Skeletal muscle tissue (tissue), 4 donors: ENCODE data around the gene LCAT. TPM values are rescaled to one million over a fixed set of nuclear protein-coding genes. Genes with fewer than 3 reads are reported as not detected.

Source experiments
- H3K27ac ChIP-seq: one replicate; pipeline ENCODE4 v1.7.0; 2013; ENCODE audit warnings: mild to moderate bottlenecking, low read depth, low read length, inconsistent platforms
- H3K27me3 ChIP-seq, 3 donors: one replicate each; pipeline ENCODE4 v1.7.0; 2013; ENCODE audit warnings: low read length in 3 of 3; ENCODE audit not compliant: control insufficient read depth in 3 of 3, insufficient read depth in 3 of 3
- H3K36me3 ChIP-seq, 3 donors: one replicate each; pipeline ENCODE4 v1.7.0; 2013; ENCODE audit warnings: low read length in 3 of 3; ENCODE audit not compliant: control insufficient read depth in 3 of 3, insufficient read depth in 3 of 3
- H3K4me1 ChIP-seq, 3 donors: one replicate each; pipeline ENCODE4 v1.7.0; 2013; ENCODE audit warnings: low read length in 3 of 3, mild to moderate bottlenecking in 3 of 3; ENCODE audit not compliant: control insufficient read depth in 3 of 3, insufficient read depth in 3 of 3
- H3K4me3 ChIP-seq, 3 donors: one replicate each; pipeline ENCODE4 v1.7.0; 2013; ENCODE audit warnings: low read length in 3 of 3
- H3K9ac ChIP-seq, 3 donors: one replicate each; pipeline ENCODE4 v1.7.0; 2013; ENCODE audit warnings: low read length in 3 of 3, mild to moderate bottlenecking in 3 of 3, moderate library complexity in 2 of 3, low read depth in 1 of 3
- H3K9me3 ChIP-seq, 3 donors: one replicate each; pipeline ENCODE4 v1.7.0; 2013; ENCODE audit warnings: low read length in 3 of 3; ENCODE audit not compliant: control insufficient read depth in 3 of 3
- total RNA-seq: library from RNA; depleted of rRNA; stranded (reverse); fragments of >200 nt; gene quantifications from one replicate; pipeline ENCODE4 v1.2.3, GENCODE V29; 2014
- donor health status: Osteomylitis.

Gene LCAT
- total RNA-seq, 1 donor from 2014 or later, result 4.2 TPM

DNA sequence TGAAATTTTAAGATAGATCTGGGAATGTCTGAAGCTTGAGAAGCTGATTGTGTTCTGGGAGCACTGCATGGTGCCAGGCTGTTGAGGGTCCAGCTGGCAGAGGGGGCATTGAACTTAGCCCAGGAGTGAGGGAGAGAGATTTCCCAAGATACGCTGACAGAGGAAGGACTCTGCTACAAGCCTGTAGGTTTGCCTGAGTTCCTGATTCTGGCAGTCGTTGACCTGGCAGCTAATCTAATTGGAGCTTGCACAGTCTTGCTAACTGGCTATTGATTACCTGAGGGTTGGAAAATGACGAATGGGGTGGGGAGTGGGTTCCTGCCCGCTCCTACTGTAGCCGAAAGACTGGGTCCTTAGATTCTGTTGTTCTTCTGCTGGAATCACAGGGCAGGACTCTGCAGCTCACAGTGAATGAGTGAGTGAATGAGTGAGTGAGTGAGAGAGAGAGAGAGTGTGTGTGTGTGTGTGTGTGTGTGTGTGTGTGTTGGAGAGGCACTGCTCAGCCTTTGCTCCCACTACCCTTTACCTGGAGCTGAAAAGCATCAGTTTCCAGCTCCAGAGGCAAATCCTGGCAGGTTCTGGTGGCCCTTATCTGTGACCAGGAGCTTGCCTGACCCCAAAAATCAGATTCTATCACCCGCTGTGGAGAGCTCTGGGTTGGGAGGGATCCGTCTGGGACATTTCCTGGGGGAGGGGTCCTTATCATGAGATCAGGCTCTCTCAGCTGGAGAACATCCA, 29.0 kb downstream of the LCAT start:
- Histone ChIP-seq H3K9me3 (no peaks in the 10 kb centered on the region), H3K4me3 (no peak overlapping the region), H3K9ac (peak overlapping the region in 1 of 3 donors; percentile 4), H3K27me3 (no peaks in the 10 kb centered on the region), H3K27ac (no peak overlapping the region), H3K4me1 (peaks cover 53 to 68% (median 57%) of the 10 kb centered on the region in 3 donors), H3K36me3 (peaks cover 19 to 24% (median 22%) of the 10 kb centered on the region in 3 donors)

DNA sequence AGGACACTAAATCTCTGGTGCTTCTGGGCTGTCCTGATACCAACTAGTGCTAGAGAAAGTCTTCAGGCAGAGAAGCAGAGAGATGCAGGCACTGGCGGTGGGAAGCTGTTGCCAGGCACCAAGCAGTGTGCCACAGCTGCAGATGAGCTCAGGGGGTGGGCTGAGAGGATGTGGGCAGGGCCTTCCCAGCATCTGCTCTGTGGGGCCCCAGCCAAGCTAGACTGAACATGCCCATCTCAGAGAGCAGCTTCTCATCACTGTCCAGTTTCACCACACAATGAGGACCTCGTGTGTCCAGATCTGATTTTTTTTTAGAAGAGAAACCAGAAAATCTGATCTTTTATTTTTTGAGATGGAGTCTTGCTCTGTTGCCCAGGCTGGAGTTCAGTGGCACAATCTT, 33.8 kb downstream of the LCAT start:
- Histone ChIP-seq H3K9ac (peak overlapping the region in 1 of 3 donors; percentile 16), H3K36me3 (peaks cover 26 to 36% (median 30%) of the 10 kb centered on the region in 3 donors), H3K27ac (no peak overlapping the region), H3K27me3 (no peaks in the 10 kb centered on the region), H3K9me3 (no peaks in the 10 kb centered on the region), H3K4me1 (peaks cover 16 to 33% (median 18%) of the 10 kb centered on the region in 3 donors), H3K4me3 (no peak overlapping the region)

DNA sequence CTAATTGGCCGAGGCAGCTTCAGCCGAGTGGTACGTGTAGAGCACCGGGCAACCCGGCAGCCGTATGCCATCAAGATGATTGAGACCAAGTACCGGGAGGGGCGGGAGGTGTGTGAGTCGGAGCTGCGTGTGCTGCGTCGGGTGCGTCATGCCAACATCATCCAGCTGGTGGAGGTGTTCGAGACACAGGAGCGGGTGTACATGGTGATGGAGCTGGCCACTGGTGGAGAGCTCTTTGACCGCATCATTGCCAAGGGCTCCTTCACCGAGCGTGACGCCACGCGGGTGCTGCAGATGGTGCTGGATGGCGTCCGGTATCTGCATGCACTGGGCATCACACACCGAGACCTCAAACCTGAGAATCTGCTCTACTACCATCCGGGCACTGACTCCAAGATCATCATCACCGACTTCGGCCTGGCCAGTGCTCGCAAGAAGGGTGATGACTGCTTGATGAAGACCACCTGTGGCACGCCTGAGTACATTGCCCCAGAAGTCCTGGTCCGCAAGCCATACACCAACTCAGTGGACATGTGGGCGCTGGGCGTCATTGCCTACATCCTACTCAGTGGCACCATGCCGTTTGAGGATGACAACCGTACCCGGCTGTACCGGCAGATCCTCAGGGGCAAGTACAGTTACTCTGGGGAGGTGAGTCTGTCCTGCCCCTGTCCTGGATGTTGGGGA, 34.7 kb downstream of the LCAT start:
- Histone ChIP-seq H3K9me3 (no peaks in the 10 kb centered on the region), H3K27ac (no peak overlapping the region), H3K36me3 (peaks cover 26 to 34% (median 28%) of the 10 kb centered on the region in 3 donors), H3K27me3 (no peaks in the 10 kb centered on the region), H3K4me1 (peaks cover 9 to 26% (median 13%) of the 10 kb centered on the region in 3 donors), H3K9ac (no peak overlapping the region), H3K4me3 (no peak overlapping the region)

DNA sequence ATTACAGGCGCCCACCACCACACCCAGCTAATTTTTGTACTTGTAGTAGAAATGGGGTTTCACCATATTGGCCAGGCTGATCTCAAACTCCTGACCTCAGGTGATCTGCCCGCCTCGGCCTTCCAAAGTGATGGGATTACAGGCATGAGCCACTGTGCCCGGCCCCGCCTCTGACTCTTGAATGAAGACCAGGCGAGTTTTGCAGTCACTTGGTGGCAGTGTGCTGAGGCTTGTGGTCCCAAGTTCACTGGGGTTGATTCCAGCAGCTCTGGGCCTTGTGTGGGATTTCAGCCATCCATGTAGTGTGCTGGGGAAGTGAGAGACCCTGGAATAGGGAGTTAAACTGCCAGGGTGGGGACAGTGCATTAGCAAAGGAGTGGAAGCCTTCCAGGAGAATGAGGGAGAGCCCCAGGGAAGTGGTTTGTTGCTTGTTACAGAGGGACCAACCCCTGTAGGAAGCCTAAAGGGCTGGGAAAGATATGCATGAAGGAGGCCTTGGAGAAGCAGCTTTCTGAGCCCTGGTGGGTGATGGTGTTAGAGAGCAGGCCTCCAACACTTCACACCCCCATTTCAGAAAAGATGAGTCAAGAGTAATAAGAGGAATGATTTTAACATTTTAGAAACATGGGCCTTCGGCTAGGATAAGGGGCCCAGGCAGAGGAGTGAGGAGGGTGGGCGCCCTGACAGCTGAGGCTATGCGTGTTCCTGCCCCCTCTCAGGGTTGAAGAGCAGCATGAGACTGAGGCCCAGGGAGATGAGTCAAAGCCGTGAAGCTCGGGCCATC, 36.3 kb downstream of the LCAT start:
- Histone ChIP-seq H3K27me3 (no peaks in the 10 kb centered on the region), H3K4me1 (peaks cover 9 to 26% (median 13%) of the 10 kb centered on the region in 3 donors), H3K36me3 (peaks cover 26 to 38% (median 35%) of the 10 kb centered on the region in 3 donors), H3K9me3 (no peaks in the 10 kb centered on the region), H3K9ac (no peak overlapping the region), H3K27ac (no peak overlapping the region), H3K4me3 (no peak overlapping the region)

DNA sequence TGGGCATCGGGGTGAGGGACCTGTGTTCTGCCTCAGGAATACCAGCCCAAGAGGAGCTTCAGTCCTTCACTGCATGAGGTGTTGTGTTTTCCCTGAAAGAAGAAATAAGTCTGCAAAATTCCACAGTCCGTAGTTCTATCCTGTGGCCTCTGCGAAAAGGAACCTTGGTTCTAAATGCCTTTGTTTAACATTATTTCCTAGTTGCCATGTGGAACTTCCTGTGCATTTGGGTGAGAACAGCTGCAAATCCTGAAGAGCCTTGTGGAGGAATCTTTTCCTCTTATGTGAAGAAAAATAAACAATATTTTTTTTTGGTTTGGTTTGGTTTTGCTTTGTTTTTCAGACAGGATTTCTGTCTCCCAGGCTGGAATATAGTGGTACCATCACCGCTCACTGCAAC, 41.1 kb downstream of the LCAT start:
- Histone ChIP-seq H3K4me1 (peaks cover 4 to 19% (median 16%) of the 10 kb centered on the region in 3 donors), H3K27me3 (no peaks in the 10 kb centered on the region), H3K9me3 (no peaks in the 10 kb centered on the region), H3K4me3 (no peak overlapping the region), H3K36me3 (peaks cover 0 to 7% (median 3%) of the 10 kb centered on the region in 3 donors), H3K9ac (no peak overlapping the region), H3K27ac (no peak overlapping the region)

DNA sequence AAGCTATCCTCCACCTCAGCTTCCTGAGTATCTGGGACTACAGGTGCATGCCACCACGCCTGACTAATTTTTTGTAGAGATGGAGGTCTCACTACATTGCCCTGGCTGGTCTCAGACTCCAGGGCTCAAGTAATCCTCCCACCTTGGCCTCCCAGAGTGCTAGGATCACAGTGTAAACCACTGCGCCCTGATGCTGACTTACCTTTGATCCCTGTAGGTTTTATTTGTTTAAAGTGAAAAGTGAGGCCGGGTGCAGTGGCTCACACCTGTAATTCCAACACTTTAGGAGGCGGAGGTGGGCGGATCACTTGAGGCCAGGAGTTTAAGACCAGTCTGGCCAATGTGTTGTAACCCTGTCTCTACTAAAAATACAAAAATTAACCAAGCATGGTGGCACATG, 42.2 kb downstream of the LCAT start:
- no peak overlapping the region for H3K9ac ChIP-seq
- H3K27me3 ChIP-seq, result no peaks in the 10 kb centered on the region
- no peak overlapping the region for H3K4me3 ChIP-seq
- no peak overlapping the region for H3K27ac ChIP-seq
- no peaks in the 10 kb centered on the region for H3K9me3 ChIP-seq
- peaks cover 9 to 25% (median 22%) of the 10 kb centered on the region in 3 donors for H3K4me1 ChIP-seq
- peaks cover 0 to 7% (median 3%) of the 10 kb centered on the region in 3 donors for H3K36me3 ChIP-seq

DNA sequence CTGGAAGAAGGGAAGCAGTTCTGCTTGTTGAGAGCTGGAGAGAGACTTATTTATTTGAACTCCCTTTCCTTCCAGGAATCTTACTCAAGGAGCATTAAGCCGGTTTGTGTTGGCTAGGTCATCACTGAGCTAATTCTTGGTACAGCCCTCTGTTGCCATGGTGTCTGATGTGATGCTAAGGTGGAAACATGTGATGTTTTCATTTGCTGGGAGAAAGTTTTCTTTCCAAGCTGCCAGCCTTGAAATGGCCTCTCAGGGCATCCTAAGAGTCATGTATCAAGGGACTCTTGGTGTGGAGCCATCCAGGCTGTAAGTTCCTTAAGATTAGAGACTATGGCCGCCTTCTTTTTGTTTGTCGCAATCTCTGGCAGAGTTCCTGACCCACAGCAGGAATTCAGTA, 46.7 kb downstream of the LCAT start:
- Histone ChIP-seq H3K36me3 (no peaks in the 10 kb centered on the region), H3K27ac (peak overlapping the region; percentile 22), H3K9ac (no peak overlapping the region), H3K4me3 (no peak overlapping the region), H3K9me3 (no peaks in the 10 kb centered on the region), H3K27me3 (no peaks in the 10 kb centered on the region), H3K4me1 (peaks cover 37 to 54% (median 48%) of the 10 kb centered on the region in 3 donors)

DNA sequence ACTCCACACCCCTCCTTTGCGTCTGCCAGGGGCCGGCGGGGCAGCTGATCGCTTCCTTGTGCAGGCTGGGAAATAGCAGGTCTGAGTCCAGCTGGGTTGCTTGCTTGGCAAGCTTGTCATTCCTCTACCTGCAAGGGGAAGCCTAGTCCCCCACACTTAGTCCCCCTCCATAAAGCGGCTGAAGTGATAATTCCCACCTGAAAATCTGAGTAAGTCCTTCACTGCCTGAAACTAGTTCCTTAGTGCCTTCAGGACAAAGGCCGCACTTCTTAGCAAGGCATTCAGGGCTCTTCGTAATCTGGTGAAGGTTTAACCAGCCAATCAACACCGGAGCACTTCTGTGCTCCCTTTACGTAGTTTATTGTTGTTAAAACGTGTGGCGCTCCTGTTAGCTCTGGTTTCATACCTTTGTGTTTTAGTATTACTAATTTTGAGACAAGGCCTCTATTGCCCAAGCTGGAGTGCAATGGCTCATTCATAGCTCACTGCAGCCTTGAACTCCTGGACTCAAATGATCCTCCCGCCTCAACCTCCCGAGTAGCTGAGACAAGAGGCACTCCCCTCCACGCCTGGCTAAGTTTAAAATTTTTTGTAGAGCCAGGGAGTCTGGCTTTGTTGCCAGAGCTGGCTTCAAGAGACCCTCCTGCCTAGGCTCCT, 50.0 kb downstream of the LCAT start:
- H3K4me1 ChIP-seq, result peaks cover 37 to 43% (median 41%) of the 10 kb centered on the region in 3 donors
- no peaks in the 10 kb centered on the region for H3K9me3 ChIP-seq

DNA sequence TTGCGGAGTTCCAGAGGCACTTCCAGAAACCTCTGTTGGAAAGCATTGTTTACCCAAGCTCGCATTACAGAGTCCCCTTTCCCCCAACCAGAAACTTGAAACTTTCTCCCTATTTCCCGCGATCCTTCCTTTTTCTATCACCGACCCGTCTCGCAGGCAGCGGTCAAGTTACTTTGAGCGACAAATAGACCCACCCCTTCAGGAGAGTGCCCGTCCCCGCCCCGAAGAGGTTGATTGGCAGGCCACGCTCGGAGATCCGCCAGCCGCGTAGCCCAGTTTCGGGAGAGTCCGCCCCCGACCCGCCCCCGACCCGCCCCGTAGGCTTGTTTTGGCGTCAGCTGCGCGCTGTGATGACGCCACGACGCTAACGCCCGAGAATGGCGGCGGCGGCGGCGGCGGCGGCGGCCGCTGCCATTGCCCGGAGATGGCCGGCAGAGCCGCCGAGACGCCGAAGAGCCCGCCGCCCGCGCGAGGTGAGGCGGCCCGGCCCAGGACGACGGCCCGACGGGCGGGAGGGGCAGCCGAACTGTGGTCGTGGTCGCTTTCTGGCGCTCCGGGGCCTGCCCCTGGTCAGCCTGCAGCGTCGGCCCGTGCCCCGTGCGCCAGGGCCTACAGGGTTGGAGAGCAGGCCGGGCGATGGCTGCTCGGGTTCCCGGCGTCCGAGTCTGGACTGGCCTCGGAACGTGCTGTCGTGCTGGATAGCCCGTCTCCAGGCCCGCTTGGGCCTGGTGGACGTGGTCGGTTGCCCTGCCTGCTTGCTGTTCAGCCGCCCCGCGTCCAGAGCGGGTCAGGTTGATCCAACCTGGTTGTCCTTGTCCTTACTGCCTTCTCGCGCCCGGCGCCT, 50.8 kb downstream of the LCAT start, which contains the start of gene PSKH1:
TSS of gene PSKH1 (plus strand) at position 356 of the 844 bp plus-strand sequence. CDS start 15,496 bp downstream, outside the sequence.
- peak within 1 kb of the TSS; percentile 98 to 100 (median 98) for H3K9ac ChIP-seq
- peak within 1 kb of the TSS; percentile 92 to 94 (median 93) for H3K4me3 ChIP-seq
- H3K9me3 ChIP-seq, result no peaks in the 10 kb centered on the region
- no peaks in the 10 kb centered on the region for H3K27me3 ChIP-seq
- peak within 1 kb of the TSS; percentile 96 for H3K27ac ChIP-seq
- H3K4me1 ChIP-seq, result peaks cover 37 to 43% (median 41%) of the 10 kb centered on the region in 3 donors
- no peaks in the 10 kb centered on the region for H3K36me3 ChIP-seq

More for the DNA sequence above, 50.0 kb downstream of the LCAT start:
- Histone ChIP-seq H3K27ac (peak overlapping the region; percentile 96), H3K27me3 (no peaks in the 10 kb centered on the region), H3K9ac (peak overlapping the region; percentile 98 to 100 (median 98)), H3K36me3 (no peaks in the 10 kb centered on the region), H3K4me3 (peak overlapping the region; percentile 92 to 94 (median 93))
